K562 (cell line): ENCODE data around the gene CCDC18. TPM values are rescaled to one million over a fixed set of nuclear protein-coding genes. Genes with fewer than 3 reads are reported as not detected.
"Not testable (repeated sequence)": the region's sequence is repeated elsewhere in the genome, so short reads cannot be mapped to it uniquely, and the experiment has no call there.

Experiments used
- ATAC-seq: fragments of 200-7000 bp; cut with Tn5 transposase; 3 replicates; pipeline ENCODE4 v1.9.1; 2020; ENCODE audit warnings: moderate library complexity
- BruUV-seq: library from RNA; stranded (reverse); fragments of 400-500 nt; replicated peaks from 2 replicates; lab custom pipeline; 2021; lab: Mats Ljungman, UMichigan
- CTCF ChIA-PET: fragments of 300-600 bp; formaldehyde crosslinking; extraction: SDS; loops from one replicate; lab custom pipeline; 2021; ENCODE audit warnings: low intra/inter-chr PET ratio; lab: Yijun Ruan, JAX
- POLR2A ChIA-PET: fragments of 300-600, 350-650 bp; sonication (Branson Sonifier 250); formaldehyde crosslinking; extraction: SDS; loops from one replicate; lab custom pipeline; 2021; ENCODE audit warnings: antibody characterized with exemption, inconsistent platforms; lab: Yijun Ruan, JAX
- DNase-seq, 4 experiments: peaks; one replicate each; pipeline versions ENCODE4 v3.0.0 to v3.0.0-alpha.2; 2011 to 2018; ENCODE audit warnings: low spot score in 3 of 4, mixed read lengths in 3 of 4; ENCODE audit errors: extremely low read depth in 1 of 4
- FAIRE-seq: peaks from 2 replicates; lab custom pipeline; 2011; peaks lifted over from hg19 to GRCh38; lab: Jason Lieb, UNC
- H2AFZ ChIP-seq: 2 replicates; pipeline ENCODE4 v1.6.0; 2011; ENCODE audit warnings: low read depth, low read length, control low read depth, inconsistent platforms
- H3K27ac ChIP-seq: fragments of 200-600 bp; 3 replicates; pipeline ENCODE4 v1.8.0; 2011; ENCODE audit warnings: low read depth, mild to moderate bottlenecking, control low read depth, inconsistent platforms, low read length, moderate library complexity, mixed read lengths; ENCODE audit errors: extremely low read depth
- H3K27me3 ChIP-seq, 2 experiments: fragments of 300-600 bp in 1 of 2; 2 replicates in 1 of 2; 3 replicates in 1 of 2; pipeline versions ENCODE4 v1.6.0 to v1.8.0; 2011; ENCODE audit warnings: inconsistent platforms in 2 of 2, low read length in 2 of 2, mild to moderate bottlenecking in 1 of 2, mixed read lengths in 1 of 2, moderate library complexity in 1 of 2; ENCODE audit not compliant: control insufficient read depth in 2 of 2, insufficient read depth in 2 of 2
- H3K36me3 ChIP-seq: fragments of 300-600 bp; 3 replicates; pipeline ENCODE4 v1.8.0; 2011; ENCODE audit warnings: mild to moderate bottlenecking, low read length, inconsistent platforms; ENCODE audit not compliant: control insufficient read depth, insufficient read depth
- H3K4me1 ChIP-seq, 2 experiments: fragments of 200-600 bp in 1 of 2; replicated peaks in 1 of 2; 2 replicates in 1 of 2; 3 replicates in 1 of 2; pipeline versions ENCODE4 v1.5.1 to v1.8.0; 2011; ENCODE audit warnings: inconsistent platforms in 2 of 2, low read length in 2 of 2, mild to moderate bottlenecking in 1 of 2, mixed read lengths in 1 of 2, moderate library complexity in 1 of 2; ENCODE audit not compliant: control insufficient read depth in 2 of 2, insufficient read depth in 2 of 2
- H3K4me2 ChIP-seq: 2 replicates; pipeline ENCODE4 v1.6.1; 2011; ENCODE audit warnings: low read length, control low read depth, inconsistent platforms, mixed read lengths; ENCODE audit not compliant: insufficient read depth
- H3K4me3 ChIP-seq: fragments of 200-600 bp; sonication (generic), shearing (Covaris generic); 2 replicates; pipeline ENCODE4 v1.5.1; 2016; ENCODE audit warnings: control low read depth, inconsistent platforms
- H3K79me2 ChIP-seq: fragments of 200-600 bp; 3 replicates; pipeline ENCODE4 v1.8.0; 2011; ENCODE audit warnings: low read length, inconsistent platforms; ENCODE audit not compliant: control insufficient read depth, insufficient read depth
- H3K9ac ChIP-seq, 2 experiments: 2 replicates each; pipeline versions ENCODE4 v1.6.0 to v1.6.1; 2011; ENCODE audit warnings: low read depth in 2 of 2, low read length in 2 of 2, control low read depth in 1 of 2, inconsistent platforms in 1 of 2, mild to moderate bottlenecking in 1 of 2, mixed read lengths in 1 of 2; ENCODE audit not compliant: insufficient read depth in 1 of 2
- H3K9me1 ChIP-seq: one replicate; pipeline ENCODE4 v1.6.0; 2011; ENCODE audit warnings: inconsistent platforms, mild to moderate bottlenecking, low read length, moderate library complexity; ENCODE audit not compliant: control insufficient read depth, insufficient read depth
- H3K9me3 ChIP-seq: replicated peaks from 2 replicates; pipeline ENCODE4 v1.5.1; 2011; ENCODE audit warnings: low read depth, low read length, inconsistent platforms; ENCODE audit not compliant: control insufficient read depth, insufficient read depth
- H4K20me1 ChIP-seq: replicated peaks from 2 replicates; pipeline ENCODE4 v1.6.1; 2011; ENCODE audit warnings: low read length, inconsistent platforms, mixed read lengths; ENCODE audit not compliant: control insufficient read depth, insufficient read depth
- BCOR ChIP-seq: fragments of 450-650 bp; IDR thresholded peaks from 2 replicates; pipeline ENCODE4 v1.6.1; 2016
- CBX5 ChIP-seq: IDR thresholded peaks from 2 replicates; pipeline ENCODE4 v1.6.1; 2014; ENCODE audit warnings: low read depth, borderline replicate concordance
- CCAR2 ChIP-seq: fragments of 200-400 bp; formaldehyde crosslinking; IDR thresholded peaks from 2 replicates; pipeline ENCODE4 v1.6.1; 2017; ENCODE audit warnings: mild to moderate bottlenecking, low read depth, low read length
- DPF2 ChIP-seq: fragments of 450-650 bp; IDR thresholded peaks from 2 replicates; pipeline ENCODE4 v1.6.1; 2016
- FUS ChIP-seq: fragments of 200-400 bp; formaldehyde crosslinking; optimal IDR thresholded peaks from 2 replicates; pipeline ENCODE3; 2017; ENCODE audit warnings: low read depth, low read length
- STAT5A ChIP-seq: IDR thresholded peaks from 2 replicates; pipeline ENCODE4 v1.6.1; 2012; ENCODE audit warnings: low read length, inconsistent platforms, borderline replicate concordance
- ZHX1 ChIP-seq: fragments of 150-350 bp; conservative IDR thresholded peaks from 2 replicates; pipeline ENCODE4 v1.6.1; 2014; ENCODE audit warnings: low read length
- WGBS: fragments of 100-300 bp; shearing (Covaris generic); methylation state at CpG from one replicate; pipeline ENCODE4 v1.1.6; 2016; ENCODE audit warnings: low coverage, mixed read lengths; ENCODE audit not compliant: insufficient coverage; ENCODE audit errors: missing lambda C conversion rate; 5-methylcytosine and 5-hydroxymethylcytosine counted together
- in situ Hi-C: fragments of 300-500 bp; cut with MboI; formaldehyde crosslinking; loops from 4 replicates; pipeline ENCODE4 v1.15.0; 2018; ENCODE audit warnings: inconsistent platforms, mixed read lengths
- intact Hi-C: fragments of 100-400 bp; cut with micrococcal nuclease; formaldehyde crosslinking; loops from 2 replicates; pipeline ENCODE4 v1.14.2; 2022
- polyA plus RNA-seq, 8 experiments: library from polyadenylated mRNA; depleted of rRNA in 4 of 8; stranded (reverse) in 5 of 8; unstranded in 3 of 8; fragments of >200 nt; fragmentation: Nextera tagmentation in 2 of 8; fragmentation: Illumina TruSeq in 1 of 8; extraction: Ambion mirVana in 2 of 8; extraction: Trizol in 1 of 8; gene quantifications; 2 replicates each; pipeline versions ENCODE4 v1.2.1 to v1.2.3, GENCODE V29; 2011 to 2014; ENCODE audit warnings: inconsistent platforms in 1 of 8, missing spikeins in 1 of 8
- total RNA-seq, 7 experiments: library from RNA; depleted of rRNA in 6 of 7; stranded (reverse); fragments of >200 nt in 6 of 7; fragmentation: Illumina TruSeq in 2 of 7; extraction: Trizol in 2 of 7; gene quantifications; 2 replicates each; pipeline versions ENCODE4 v1.2.1 to v1.2.3, GENCODE V29; 2011 to 2021; ENCODE audit warnings: low replicate concordance in 1 of 7
- TF ChIP-seq, protein P1 (sequence below): fragments of 250-450 bp; sonication (Bioruptor Pico); IDR thresholded peaks from 2 replicates; pipeline ENCODE4 v1.8.0; 2022; ENCODE audit warnings: inconsistent platforms, mild to moderate bottlenecking, moderate library complexity, borderline replicate concordance

CCDC18 gene
- total and polyA plus RNA-seq, 9 of the 15 experiments (the other 6 are each of a cell fraction or from before 2014, with no cell fraction given): 19.5 to 34.2 (median 24.3) TPM

DNA sequence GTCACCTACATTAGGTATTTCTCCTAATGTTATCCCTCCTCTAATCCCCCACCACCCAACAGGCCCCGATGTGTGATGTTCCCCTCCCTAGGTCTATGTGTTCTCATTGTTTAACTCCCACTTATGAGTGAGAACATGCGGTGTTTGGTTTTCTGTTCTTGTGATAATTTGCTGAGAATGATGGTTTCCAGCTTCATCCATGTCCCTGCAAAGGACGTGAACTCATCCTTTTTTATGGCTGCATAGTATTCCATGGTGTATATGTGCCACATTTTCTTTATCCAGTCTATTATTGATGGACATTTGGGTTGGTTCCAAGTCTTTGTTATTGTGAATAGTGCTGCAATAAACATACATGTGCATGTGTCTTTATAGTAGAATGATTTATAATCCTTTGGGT is 80.2 kb downstream of the CCDC18 start:
- 67% methylated on average over 1 of the region's 3 CpGs for WGBS
- intact Hi-C loops, POLR2A ChIA-PET: not testable (repeated sequence)

DNA sequence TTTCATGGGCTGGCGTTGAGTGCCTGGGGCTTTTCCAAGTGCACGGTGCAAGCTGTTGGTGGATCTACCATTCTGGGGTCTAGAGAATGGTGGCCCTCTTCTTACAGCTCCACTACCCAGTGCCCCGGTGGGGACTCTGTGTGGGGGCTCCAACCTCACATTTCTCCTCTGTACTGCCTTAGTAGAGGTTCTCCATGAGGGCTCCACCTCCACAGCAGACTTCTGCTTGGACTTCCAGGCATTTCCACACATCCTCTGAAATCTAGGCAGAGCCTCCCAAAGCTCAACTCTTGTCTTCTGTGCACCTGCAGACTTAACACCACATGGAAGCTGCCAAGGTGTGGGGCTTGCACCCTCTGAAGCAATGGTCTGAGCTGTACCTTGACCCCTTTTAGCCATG is 82.1 kb downstream of the CCDC18 start:
- 100% methylated on average over 3 of the region's 3 CpGs for WGBS
- Histone ChIP-seq H3K4me1 (no peaks in the 10 kb centered on the region), H3K79me2 (no peaks in the 10 kb centered on the region), H3K4me3 (no peak overlapping the region), H3K9ac (no peak overlapping the region), H4K20me1 (no peaks in the 10 kb centered on the region), H3K9me3 (peaks cover 19% of the 10 kb centered on the region), H3K4me2 (no peak overlapping the region), H3K36me3 (peaks cover 50% of the 10 kb centered on the region; the same call in 2 of the 3 replicates), H3K27ac (no peak overlapping the region), H3K27me3 (no peaks in the 10 kb centered on the region), H2AFZ (no peak overlapping the region), H3K9me1 (no peaks in the 10 kb centered on the region)
- DNase-seq (peak in 1 of 4 experiments; percentile 8), FAIRE-seq (no peak), ATAC-seq (no peak)
- POLR2A ChIA-PET: interaction anchor here (0.6 kb wide), 1 partner anchor 232 kb away, joined by 3 read pairs; no protein-coding TSS in a partner anchor
- in situ Hi-C loops (no loop called here), intact Hi-C loops (no loop called here)
- BruUV-seq: no TSS peak
- CTCF ChIA-PET: no interaction called here
- no peak for TF ChIP-seq FUS
- TF ChIP-seq CBX5: peak; percentile 96
- TF ChIP-seq, protein P1, sequence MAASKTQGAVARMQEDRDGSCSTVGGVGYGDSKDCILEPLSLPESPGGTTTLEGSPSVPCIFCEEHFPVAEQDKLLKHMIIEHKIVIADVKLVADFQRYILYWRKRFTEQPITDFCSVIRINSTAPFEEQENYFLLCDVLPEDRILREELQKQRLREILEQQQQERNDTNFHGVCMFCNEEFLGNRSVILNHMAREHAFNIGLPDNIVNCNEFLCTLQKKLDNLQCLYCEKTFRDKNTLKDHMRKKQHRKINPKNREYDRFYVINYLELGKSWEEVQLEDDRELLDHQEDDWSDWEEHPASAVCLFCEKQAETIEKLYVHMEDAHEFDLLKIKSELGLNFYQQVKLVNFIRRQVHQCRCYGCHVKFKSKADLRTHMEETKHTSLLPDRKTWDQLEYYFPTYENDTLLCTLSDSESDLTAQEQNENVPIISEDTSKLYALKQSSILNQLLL (CRISPR knock-in tag): no peak
- no peak for TF ChIP-seq ZHX1
- no peak for TF ChIP-seq STAT5A
- no peak for TF ChIP-seq DPF2
- no peak for TF ChIP-seq CCAR2

More for the DNA sequence above, 80.2 kb downstream of the CCDC18 start:
- H4K20me1 ChIP-seq, H3K79me2 ChIP-seq, H3K4me2 ChIP-seq, FAIRE-seq, in situ Hi-C loops, H3K4me3 ChIP-seq, H3K4me1 ChIP-seq, DNase-seq, CTCF ChIA-PET, ATAC-seq, H3K9ac ChIP-seq, H3K27ac ChIP-seq, BruUV-seq, H3K27me3 ChIP-seq, H2AFZ ChIP-seq, H3K9me1 ChIP-seq: not testable (repeated sequence)
- Histone ChIP-seq H3K36me3 (peaks cover 54% of the 10 kb centered on the region; the same call in 2 of the 3 replicates), H3K9me3 (peaks cover 19% of the 10 kb centered on the region)
- TF ChIP-seq BCOR: peak; percentile 67; the same call in 1 of the 2 replicates
